GM06990 (cell line): ENCODE data around the gene SCN5A.

Experiments
- DNase-seq: peaks from one replicate; pipeline ENCODE4 v3.0.0-alpha.2; 2011; ENCODE audit not compliant: insufficient read length; ENCODE audit errors: extremely low read depth
- H3K27me3 ChIP-seq: replicated peaks from 2 replicates; pipeline ENCODE4 v1.6.0; 2011; ENCODE audit warnings: low read length; ENCODE audit not compliant: control insufficient read depth, insufficient read depth
- H3K36me3 ChIP-seq: 2 replicates; pipeline ENCODE4 v1.5.1; 2011; ENCODE audit warnings: low read length; ENCODE audit not compliant: control insufficient read depth, insufficient read depth
- H3K4me3 ChIP-seq: replicated peaks from 2 replicates; pipeline ENCODE4 v1.5.1; 2011; ENCODE audit warnings: low read depth, mild to moderate bottlenecking, control low read depth, low read length
- TF ChIP-seq, protein P1 (sequence below): IDR thresholded peaks from 2 replicates; pipeline ENCODE4 v1.5.1; 2011; ENCODE audit warnings: low read length, control low read depth, mild to moderate bottlenecking, inconsistent platforms; ENCODE audit not compliant: insufficient read depth, poor library complexity, severe bottlenecking

Gene SCN5A

DNA sequence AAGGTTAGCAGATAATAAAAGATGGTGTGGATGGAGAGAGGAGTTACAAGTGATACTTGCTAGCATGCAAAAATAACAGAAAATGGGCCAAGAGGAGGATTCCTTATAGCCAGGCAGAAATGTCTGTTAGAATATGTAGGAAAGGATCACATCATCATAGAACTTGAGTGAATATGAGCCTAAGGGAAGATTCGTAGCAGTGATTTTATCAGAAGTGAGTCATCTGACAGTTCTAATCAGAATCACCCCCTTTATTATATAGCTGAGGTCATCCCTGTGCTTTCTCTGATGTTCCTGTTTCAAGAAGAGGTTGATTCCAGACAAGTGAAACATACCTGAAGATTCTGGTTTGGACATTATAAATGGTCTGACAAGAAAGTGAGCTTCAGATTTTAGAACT lies 130.5 kb downstream of the SCN5A start:
- Histone ChIP-seq H3K27me3 (no peaks in the 10 kb centered on the region), H3K4me3 (no peak overlapping the region), H3K36me3 (peaks cover 7% of the 10 kb centered on the region)
- TF ChIP-seq, protein P1, sequence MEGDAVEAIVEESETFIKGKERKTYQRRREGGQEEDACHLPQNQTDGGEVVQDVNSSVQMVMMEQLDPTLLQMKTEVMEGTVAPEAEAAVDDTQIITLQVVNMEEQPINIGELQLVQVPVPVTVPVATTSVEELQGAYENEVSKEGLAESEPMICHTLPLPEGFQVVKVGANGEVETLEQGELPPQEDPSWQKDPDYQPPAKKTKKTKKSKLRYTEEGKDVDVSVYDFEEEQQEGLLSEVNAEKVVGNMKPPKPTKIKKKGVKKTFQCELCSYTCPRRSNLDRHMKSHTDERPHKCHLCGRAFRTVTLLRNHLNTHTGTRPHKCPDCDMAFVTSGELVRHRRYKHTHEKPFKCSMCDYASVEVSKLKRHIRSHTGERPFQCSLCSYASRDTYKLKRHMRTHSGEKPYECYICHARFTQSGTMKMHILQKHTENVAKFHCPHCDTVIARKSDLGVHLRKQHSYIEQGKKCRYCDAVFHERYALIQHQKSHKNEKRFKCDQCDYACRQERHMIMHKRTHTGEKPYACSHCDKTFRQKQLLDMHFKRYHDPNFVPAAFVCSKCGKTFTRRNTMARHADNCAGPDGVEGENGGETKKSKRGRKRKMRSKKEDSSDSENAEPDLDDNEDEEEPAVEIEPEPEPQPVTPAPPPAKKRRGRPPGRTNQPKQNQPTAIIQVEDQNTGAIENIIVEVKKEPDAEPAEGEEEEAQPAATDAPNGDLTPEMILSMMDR, result no peak
- DNase-seq, result no peak

DNA sequence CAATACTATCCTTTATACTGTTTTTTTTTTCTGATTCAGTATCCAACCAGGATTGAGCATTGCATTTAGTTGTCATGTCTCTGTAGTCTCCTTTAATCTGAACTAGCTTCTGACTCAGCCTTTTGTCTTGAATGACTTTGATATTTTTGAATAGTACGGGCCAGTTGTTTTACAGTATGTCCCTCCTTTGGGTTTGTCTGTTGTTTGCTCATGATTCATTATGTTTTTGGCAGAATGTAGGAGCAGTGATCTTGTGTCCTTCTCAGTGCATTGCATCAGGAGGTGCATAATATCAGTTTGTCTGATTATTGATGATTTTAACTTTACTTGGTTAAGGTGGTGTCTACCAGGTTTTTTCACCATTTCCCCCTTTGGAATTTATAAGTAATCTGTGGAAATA lies 132.8 kb downstream of the SCN5A start:
- Histone ChIP-seq H3K27me3 (no peaks in the 10 kb centered on the region), H3K36me3 (peaks cover 5% of the 10 kb centered on the region), H3K4me3 (no peak overlapping the region)
- DNase-seq, result no peak
- TF ChIP-seq, protein P1, result no peak

DNA sequence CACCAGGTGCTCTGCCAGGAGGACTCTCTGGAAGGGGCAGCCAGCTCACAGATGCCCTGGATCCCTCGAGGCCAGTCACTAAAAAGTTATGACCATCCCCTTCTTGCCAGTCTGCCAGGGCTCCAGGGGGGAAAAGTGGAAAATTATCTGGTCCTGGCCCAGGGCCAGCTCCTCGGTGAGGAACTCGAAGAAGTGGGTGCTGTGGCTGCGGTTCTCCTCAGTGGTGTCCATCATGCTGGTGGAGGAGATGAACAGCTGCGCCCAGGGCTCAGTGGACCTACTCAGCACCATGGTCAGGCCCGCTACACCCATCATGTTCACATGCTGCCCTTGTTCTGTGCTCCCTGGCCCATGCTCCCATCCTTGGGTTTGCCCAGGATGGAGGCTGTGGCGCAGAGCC lies 134.1 kb downstream of the SCN5A start:
- TF ChIP-seq, protein P1, result no peak
- no peak for DNase-seq
- Histone ChIP-seq H3K4me3 (no peak overlapping the region), H3K36me3 (peaks cover 5% of the 10 kb centered on the region), H3K27me3 (no peaks in the 10 kb centered on the region)

DNA sequence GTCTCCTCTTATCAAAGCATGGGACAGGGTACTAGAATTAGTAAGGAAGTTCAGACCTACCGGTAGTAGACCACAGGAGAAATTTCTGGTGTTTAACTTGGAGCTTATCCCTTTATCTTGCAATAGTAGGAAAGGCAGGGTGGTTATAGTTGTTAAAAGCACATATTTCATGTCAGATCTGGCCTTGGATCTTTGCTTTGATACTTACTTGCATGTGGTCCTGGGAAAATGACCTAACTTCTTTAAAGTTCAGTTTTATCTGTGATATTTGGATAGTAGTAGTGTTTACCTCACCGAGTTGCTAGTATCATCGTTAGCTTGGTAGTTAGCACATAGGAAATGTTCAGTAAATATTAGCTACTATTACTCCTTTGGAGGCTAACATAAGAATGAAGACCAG lies 137.9 kb downstream of the SCN5A start:
- TF ChIP-seq, protein P1, result no peak

DNA sequence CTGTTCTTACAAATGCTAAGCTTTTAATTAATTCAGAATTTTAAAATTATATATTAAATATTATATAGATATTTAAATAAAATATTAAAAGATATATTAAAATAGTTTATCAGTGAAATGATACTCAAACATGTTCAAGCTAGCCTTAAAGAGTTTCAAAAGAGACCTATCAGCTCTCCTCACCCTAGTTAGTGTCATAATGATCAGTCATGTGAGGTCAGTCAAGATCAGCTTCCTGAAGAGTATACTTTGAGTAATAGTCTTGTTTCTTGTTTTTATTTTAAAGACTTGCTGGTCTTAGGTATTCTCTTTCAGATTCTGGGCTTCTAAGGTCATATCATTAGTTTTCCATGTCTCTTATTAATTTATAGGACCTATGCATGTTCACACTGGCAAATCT lies 138.9 kb downstream of the SCN5A start:
- no peak overlapping the region for H3K4me3 ChIP-seq
- DNase-seq, result no peak
- TF ChIP-seq, protein P1, result no peak
- H3K36me3 ChIP-seq, result peaks cover 4% of the 10 kb centered on the region; the same call in 1 of the 2 replicates
- no peaks in the 10 kb centered on the region for H3K27me3 ChIP-seq

More for the DNA sequence above, 137.9 kb downstream of the SCN5A start:
- H3K4me3 ChIP-seq, result no peak overlapping the region
- no peak for DNase-seq
- no peaks in the 10 kb centered on the region for H3K27me3 ChIP-seq
- peaks cover 4% of the 10 kb centered on the region; the same call in 1 of the 2 replicates for H3K36me3 ChIP-seq

DNA sequence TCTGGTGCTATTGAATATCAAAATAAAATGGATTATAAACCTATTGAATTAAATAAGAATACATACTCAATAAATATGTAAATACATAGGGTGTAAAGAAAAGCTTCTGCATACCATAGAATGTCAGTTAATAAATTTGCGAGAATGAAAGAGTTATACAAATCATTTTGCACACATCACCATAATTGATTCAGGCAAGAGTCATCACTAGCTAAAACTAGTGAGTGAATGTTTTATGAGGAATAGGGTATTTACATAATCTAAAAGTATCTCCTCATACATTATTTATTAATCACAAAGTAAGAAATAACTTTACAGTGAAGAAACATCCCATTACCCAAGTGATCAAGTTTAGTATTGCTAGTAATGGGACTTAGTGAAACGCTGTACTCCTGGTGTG lies 139.8 kb downstream of the SCN5A start:
- no peaks in the 10 kb centered on the region for H3K27me3 ChIP-seq
- TF ChIP-seq, protein P1, result no peak
- H3K4me3 ChIP-seq, result no peak overlapping the region
- no peak for DNase-seq
- peaks cover under 1% of the 10 kb centered on the region; the same call in 1 of the 2 replicates for H3K36me3 ChIP-seq
